GM23248 (cell line): ENCODE data around the gene STAB2.

Experiments
- EZH2 ChIP-seq: fragments of 200-600 bp; sonication (generic); IDR thresholded peaks from 2 replicates; pipeline ENCODE4 v1.6.1; 2018; ENCODE audit warnings: antibody characterized with exemption, mild to moderate bottlenecking; ENCODE audit not compliant: insufficient read depth, poor library complexity, severe bottlenecking
- EZH2phosphoT487 ChIP-seq: fragments of 200-600 bp; sonication (generic); IDR thresholded peaks from 2 replicates; pipeline ENCODE4 v1.6.1; 2018; ENCODE audit warnings: antibody characterized with exemption, moderate library complexity, mild to moderate bottlenecking, low read depth; ENCODE audit not compliant: insufficient read depth

GRCh38 chr12:103687253-103687652 lies 100.2 kb downstream of the STAB2 start:
- TF ChIP-seq EZH2 (no peak), EZH2phosphoT487 (no peak)
